Chondrocyte (in vitro differentiated cells): ENCODE data around the gene NDUFS6. TPM values are rescaled to one million over a fixed set of nuclear protein-coding genes. Genes with fewer than 3 reads are reported as not detected.
A peak's percentile ranks its signal among the peaks of the same experiment; 100 is the strongest.

ENCODE experiments used
- DNase-seq: peaks from one replicate; pipeline ENCODE4 v3.0.0; 2021; ENCODE audit warnings: mixed read lengths, low spot score
- H3K27ac Mint-ChIP-seq: one replicate; pipeline ENCODE4 v1.8.0; 2021; ENCODE audit warnings: mild to moderate bottlenecking, moderate library complexity, mixed read lengths; ENCODE audit not compliant: unreplicated experiment
- H3K27me3 Mint-ChIP-seq: 2 replicates; pipeline ENCODE4 v1.8.0; 2021; ENCODE audit warnings: low read depth, mixed read lengths
- H3K36me3 Mint-ChIP-seq: 2 replicates; pipeline ENCODE4 v1.8.0; 2021; ENCODE audit warnings: low read depth, mixed read lengths
- H3K4me1 Mint-ChIP-seq: 2 replicates; pipeline ENCODE4 v1.8.0; 2021; ENCODE audit warnings: low read depth, mild to moderate bottlenecking, mixed read lengths
- H3K4me3 Mint-ChIP-seq: one replicate; pipeline ENCODE4 v1.8.0; 2021; ENCODE audit warnings: mild to moderate bottlenecking, moderate library complexity, mixed read lengths; ENCODE audit not compliant: unreplicated experiment
- H3K9me3 Mint-ChIP-seq: 2 replicates; pipeline ENCODE4 v1.8.0; 2021; ENCODE audit warnings: low read depth, mixed read lengths
- total RNA-seq: library from RNA; stranded (reverse); gene quantifications from 3 replicates; pipeline ENCODE4 v1.2.1, GENCODE V29; 2021
- TF ChIP-seq, protein P1 (sequence below): fragments of 200-600 bp; sonication (generic); IDR thresholded peaks from 2 replicates; pipeline ENCODE4 v1.5.0; 2021; ENCODE audit warnings: antibody characterized with exemption, mild to moderate bottlenecking, moderate library complexity

Gene NDUFS6
- total RNA-seq, 1 donor from 2014 or later: 25.7 TPM

DNA sequence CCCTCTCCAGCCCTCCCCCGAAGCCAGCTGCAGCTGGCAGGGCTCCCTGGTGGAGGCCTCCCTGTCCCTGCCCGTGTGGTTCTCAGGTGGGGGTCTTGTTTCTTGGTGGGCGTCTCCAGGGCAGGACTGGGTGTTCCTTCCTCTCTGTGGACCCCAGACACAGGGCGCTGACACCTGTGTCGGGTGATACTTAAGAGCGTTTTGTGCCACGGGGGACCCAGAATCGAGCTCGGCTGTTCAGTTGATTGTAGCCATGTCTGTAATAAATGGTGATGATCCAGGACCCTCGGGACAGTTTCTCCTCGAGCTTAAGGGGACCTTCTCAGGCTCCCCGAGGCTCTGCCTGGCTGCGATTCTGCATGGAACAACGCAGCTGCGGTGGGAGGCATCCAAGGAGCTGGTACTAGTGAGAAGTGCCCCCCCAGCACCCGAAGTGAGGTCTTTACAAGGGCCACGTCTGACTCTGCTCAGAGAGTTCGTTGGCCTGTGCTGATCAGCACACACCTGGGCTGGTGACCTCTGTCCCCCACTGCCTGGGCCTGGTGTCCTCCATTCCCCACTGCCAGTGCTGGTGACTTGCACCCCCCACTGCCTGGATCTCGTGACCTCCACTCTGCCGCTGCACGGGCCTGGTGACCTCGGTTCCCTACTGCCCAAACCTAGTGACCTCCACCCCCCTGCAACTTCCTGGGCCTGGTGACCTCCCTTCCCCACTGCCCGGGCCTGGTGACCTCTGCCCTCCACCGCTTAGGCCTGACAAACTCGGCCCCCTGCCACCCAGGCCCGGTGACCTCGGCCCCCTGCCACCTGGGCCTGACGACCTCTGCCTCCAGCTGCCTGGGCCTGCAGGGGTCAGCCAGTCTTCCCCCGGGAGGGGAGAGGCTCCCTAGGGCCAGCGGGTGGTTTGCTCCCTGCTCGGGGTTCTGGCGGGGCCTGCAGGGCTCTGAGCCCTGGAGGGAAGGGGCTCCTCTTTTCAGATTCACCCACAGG, 36.0 kb downstream of the NDUFS6 start:
- Mint-ChIP-seq H3K36me3 (no peaks in the 10 kb centered on the region), H3K4me3 (no peak overlapping the region), H3K27me3 (peaks cover 47% of the 10 kb centered on the region), H3K9me3 (no peaks in the 10 kb centered on the region), H3K27ac (no peak overlapping the region), H3K4me1 (no peaks in the 10 kb centered on the region)
- TF ChIP-seq, protein P1, sequence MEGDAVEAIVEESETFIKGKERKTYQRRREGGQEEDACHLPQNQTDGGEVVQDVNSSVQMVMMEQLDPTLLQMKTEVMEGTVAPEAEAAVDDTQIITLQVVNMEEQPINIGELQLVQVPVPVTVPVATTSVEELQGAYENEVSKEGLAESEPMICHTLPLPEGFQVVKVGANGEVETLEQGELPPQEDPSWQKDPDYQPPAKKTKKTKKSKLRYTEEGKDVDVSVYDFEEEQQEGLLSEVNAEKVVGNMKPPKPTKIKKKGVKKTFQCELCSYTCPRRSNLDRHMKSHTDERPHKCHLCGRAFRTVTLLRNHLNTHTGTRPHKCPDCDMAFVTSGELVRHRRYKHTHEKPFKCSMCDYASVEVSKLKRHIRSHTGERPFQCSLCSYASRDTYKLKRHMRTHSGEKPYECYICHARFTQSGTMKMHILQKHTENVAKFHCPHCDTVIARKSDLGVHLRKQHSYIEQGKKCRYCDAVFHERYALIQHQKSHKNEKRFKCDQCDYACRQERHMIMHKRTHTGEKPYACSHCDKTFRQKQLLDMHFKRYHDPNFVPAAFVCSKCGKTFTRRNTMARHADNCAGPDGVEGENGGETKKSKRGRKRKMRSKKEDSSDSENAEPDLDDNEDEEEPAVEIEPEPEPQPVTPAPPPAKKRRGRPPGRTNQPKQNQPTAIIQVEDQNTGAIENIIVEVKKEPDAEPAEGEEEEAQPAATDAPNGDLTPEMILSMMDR: no peak
- DNase-seq: peak; percentile 89

DNA sequence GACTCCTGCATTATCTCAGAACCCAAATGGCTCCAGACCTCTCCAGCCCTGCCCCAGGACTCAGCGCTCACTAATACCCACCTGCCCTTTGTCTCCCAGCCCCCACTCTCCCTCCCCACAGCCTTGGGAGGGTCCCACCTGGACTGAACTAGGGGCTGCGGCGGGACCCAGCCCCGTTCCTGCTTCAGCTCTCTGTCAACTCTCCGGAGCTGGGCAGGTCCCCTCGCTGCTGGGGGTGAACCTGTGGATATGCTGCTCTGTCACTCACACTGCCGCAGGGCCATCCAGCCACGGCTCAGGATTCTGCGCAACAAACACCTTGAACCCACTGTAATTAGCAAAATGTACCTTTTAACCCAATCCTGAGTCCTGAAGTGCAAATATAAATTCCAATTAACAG, 36.8 kb downstream of the NDUFS6 start:
- TF ChIP-seq, protein P1: no peak
- peak; percentile 70 for DNase-seq
- Mint-ChIP-seq H3K4me3 (no peak overlapping the region), H3K27me3 (peaks cover 50% of the 10 kb centered on the region), H3K9me3 (no peaks in the 10 kb centered on the region), H3K4me1 (no peaks in the 10 kb centered on the region), H3K27ac (no peak overlapping the region), H3K36me3 (no peaks in the 10 kb centered on the region)

DNA sequence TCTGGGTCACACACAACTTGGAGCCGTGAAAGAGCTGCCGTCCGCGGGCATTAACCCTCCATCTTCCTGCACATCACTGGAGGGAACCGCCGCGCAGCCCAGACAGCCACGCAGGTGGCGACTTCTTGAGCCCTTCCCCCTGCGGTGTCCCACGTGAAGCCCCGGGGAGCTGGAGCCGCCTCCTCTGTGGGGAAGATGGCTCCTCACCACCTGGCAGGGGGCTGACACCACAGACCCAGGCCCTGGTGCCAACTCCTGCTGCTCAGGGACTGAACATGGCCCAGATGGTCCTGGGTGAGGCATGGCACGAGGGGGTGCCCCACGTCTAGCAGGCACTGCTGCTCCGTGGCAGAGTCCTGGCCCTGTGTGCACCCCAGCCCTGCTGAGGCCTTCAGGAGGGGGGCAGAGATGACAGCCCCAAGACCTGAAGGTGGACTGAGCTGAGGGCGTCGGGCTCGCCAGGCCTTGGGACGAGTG, 38.9 kb downstream of the NDUFS6 start:
- Mint-ChIP-seq H3K4me3 (no peak overlapping the region), H3K9me3 (no peaks in the 10 kb centered on the region), H3K27me3 (peaks cover 38% of the 10 kb centered on the region), H3K27ac (no peak overlapping the region), H3K4me1 (no peaks in the 10 kb centered on the region), H3K36me3 (no peaks in the 10 kb centered on the region)
- DNase-seq: peak; percentile 86
- TF ChIP-seq, protein P1: no peak

DNA sequence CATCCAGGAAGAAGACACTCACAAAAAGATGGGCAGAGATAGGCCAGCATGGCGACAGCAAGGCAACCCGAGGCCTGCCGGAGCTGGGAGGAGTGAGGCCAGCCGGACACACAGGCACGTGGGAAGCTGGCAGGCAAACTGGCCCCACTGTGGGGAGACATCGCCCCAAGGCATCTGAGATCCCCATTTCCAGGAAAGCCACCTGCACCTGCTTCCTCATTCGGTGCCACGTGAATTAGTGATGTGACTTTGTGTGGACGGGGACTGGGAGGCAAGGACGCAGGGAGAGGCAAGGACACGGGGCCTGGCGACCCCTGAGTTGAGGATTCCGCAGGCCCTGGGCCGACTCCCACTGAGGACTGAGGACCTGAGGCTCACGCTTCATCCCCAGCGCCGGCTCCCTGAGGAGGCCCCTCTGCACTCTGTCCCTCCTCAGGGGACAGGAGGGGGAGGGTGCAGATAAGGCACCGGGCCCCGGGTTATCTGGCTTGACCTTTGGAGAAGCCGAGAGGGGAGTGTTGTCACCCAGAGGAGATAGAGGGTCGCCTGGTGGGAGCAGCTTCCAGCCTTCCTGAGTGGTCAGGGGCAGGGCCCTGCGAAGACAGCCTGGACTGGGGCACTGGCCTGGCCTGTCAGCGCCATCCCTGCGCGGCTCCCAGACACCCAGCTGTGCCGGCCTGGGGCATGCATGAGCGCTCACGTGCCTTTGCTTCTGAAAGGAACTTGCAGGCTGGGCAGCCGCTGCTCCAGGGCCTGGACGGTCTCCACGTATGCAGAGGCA, 39.7 kb downstream of the NDUFS6 start:
- H3K9me3 Mint-ChIP-seq: no peaks in the 10 kb centered on the region
- no peaks in the 10 kb centered on the region for H3K4me1 Mint-ChIP-seq
- DNase-seq: peak; percentile 88
- peaks cover 32% of the 10 kb centered on the region for H3K27me3 Mint-ChIP-seq
- TF ChIP-seq, protein P1: no peak
- no peak overlapping the region for H3K4me3 Mint-ChIP-seq
- H3K27ac Mint-ChIP-seq: no peak overlapping the region
- H3K36me3 Mint-ChIP-seq: no peaks in the 10 kb centered on the region
